GM21723 (cell line): Measurements from ENCODE around the gene HOXA4.

Experiments
- ATAC-seq: cut with Tn5 transposase; IDR thresholded peaks from one replicate; pipeline ENCODE4 v1.9.1; 2021; ENCODE audit warnings: mild to moderate bottlenecking, moderate library complexity; ENCODE audit not compliant: unreplicated experiment

The HOXA4 gene

GRCh38 chr7:27169658-27170425, 39.3 kb upstream of the HOXA4 start:
- ATAC-seq = no peak

DNA sequence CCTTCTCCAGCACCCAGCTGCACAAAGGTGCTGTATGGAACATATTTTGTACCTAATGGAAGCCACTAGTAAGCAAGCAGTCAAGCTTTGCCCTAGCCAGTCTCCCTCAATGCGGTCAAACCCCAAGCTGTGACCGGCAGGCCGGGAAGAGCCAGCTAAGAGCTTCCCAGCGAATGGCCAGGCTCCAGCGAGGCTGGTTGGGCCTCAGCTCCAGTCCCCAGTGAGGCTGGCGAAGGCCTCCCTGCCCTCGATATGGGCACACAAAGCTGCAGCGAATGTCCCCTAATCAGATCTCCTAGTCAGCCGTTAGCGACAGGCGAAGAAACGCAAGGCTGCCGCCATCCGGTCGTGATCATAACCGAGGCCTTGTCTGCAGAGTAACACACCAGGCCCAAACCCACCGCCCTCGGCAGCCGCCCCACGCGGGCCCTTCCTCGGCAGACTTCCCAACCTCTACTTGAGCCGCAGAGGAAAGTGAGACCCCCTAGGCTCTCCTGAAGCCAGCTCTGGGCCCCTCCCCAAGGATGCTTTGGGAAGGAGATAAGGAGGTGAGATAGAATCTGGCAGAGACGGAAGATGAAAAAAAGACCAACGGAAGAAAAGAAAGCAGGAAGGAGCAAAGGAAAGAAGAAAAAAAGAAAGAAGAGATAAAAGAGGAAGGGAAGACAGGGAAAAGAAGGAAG, 37.8 kb upstream of the HOXA4 start:
- no peak for ATAC-seq

DNA sequence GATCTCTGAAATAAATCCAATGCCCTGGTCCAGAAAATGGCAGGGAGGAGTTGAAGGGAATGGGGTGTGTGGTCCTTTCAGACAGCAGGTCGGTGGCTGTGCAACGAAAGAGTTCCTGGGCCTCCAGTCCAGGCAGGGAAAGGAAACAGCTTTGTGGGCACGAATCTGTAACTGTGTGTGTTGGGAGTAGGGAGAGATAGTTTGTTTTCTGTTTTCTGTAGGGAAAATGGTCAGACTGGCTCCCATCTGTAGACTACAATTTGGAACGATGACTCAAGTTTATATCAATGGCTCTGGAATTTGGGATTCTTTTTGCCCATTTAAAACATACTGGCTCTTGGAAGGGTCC, 37.3 kb upstream of the HOXA4 start:
- ATAC-seq = no peak

DNA sequence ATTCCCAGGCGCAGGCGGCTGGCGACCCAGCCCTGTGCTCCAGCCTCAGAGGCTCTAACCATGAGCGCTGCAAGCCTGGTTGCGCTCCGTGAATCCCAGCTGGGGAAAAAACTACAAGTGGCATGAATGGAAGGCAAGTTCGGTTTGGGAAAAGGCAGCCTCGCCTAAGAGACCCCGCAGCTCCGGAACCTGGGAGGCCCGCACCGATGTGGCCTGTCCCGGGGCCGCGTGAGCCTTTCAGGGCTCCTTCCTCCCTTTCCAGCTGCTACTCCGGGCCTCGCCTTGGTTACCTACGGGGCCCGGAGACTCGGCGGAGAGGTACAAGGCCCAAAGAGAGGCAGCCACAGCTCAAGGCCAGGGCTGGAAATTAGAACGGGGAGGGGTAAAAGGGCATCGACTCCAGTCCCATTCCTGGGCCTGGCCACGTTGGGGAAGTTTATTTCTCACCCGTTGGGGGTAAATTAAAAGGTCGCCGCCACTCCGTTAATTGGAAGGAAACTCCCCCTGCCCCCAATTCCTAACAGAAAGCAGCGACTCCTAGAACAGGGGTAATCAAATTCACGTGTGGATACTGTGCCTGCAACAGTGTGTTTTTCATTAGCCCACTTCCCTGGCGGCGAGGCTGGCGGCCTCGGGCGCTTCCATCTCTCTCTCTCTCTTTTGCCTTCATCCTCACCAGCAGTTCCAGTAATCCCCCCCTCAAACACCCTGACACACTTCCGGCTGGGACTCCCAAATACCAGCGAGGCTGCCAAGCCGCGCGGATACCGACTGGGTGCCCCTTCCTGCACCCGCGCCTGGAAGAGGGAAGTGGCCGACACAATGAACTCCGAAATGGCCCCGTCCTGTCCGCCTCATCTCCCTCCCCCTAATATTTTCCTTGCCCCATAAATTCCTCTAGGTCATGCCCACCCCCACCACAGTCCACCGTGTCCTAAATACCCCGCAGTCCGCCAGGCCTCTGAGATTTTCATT, 36.3 kb upstream of the HOXA4 start:
- ATAC-seq = no peak

GRCh38 chr7:27165996-27166530, 35.5 kb upstream of the HOXA4 start:
- no peak for ATAC-seq

DNA sequence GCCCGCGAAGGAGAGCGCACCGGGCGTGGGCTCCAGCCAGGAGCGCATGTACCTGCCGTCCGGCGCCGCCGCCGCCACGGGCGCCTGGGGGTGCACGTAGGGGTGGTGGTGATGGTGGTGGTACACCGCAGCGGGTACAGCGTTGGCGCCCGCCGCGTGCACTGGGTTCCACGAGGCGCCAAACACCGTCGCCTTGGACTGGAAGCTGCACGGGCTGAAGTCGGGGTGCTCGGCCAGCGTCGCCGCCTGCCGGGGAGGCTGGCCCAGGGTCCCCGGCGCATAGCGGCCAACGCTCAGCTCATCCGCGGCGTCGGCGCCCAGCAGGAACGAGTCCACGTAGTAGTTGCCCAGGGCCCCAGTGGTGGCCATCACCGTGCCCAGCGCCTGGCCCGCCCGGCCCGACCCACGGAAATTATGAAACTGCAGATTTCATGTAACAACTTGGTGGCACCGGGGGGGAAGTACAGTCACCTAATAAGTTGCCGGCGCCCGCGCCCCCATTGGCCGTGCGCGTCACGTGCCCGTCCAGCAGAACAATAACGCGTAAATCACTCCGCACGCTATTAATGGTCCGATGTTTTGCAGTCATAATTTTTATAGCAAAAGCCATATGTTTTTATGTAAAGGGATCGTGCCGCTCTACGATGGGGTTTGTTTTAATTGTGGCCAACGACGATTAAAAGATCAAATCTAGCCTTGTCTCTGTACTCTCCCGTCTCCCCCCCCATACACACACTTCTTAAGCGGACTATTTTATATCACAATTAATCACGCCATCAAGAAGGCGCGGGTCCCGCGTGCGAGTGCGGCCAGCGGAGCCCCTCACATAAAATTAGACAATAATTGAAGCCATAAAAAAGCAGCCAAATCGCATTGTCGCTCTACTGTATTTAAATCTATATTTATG, 34.8 kb upstream of the HOXA4 start, which contains the start of gene HOXA9:
Gene HOXA9, minus strand, starts transcription at position 449 of the 907 bp plus-strand sequence. Its CDS starts 80 bp downstream, at position 369.
- no peak for ATAC-seq

- ATAC-seq = no peak
These were observed 34.0 kb upstream of the HOXA4 start for GRCh38 chr7:27164367-27165088.

DNA sequence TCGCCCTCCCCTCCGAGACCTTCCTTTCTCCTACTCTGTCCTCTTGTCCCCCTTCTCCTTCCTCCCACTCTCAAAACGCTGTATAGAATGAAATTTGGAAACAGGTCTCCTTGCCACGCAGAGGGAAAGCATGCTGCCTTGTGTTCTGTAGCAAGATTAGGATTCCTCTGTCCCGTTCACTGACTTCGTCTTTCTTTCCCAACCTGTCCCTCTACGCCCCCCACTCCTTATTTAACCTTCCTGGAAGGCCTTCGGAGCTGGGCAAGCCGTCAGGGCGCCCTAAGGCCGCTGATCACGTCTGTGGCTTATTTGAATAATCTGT, 33.4 kb upstream of the HOXA4 start:
- no peak for ATAC-seq

GRCh38 chr7:27163288-27164044, 32.9 kb upstream of the HOXA4 start:
- ATAC-seq = no peak

DNA sequence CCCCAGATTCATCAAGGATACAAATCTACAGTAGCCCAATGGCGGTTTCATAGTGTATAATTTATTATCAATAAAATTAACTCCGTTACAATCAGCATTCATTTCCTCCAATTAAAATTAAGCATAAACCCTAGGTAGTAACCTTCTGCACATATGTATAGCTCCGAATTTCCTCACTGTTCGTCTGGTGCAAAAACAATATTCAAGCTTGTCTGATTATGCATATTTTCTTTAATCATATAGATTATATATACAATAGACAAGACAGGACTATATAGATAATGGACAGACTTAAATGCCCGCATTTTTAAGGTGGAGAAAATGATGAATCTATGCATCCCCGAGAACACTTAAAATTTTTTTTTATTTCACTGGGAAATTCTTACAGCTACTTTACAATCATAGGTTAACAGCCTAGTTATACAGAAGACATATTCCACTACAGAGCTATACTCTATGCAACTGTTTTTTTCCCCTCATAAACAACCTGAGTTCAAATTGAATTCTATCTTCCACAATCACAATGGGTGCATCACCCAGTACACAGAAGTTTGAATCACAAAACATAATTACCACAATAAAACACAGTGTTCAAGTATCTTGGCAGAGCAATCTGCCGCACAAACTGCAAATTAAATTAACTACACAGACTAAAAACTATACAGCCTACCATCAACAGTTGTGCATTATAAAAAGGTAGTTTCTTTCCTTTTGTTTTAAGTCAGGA, 32.2 kb upstream of the HOXA4 start:
- ATAC-seq = no peak

- no peak for ATAC-seq
These were observed 31.4 kb upstream of the HOXA4 start for GRCh38 chr7:27161721-27162560.

DNA sequence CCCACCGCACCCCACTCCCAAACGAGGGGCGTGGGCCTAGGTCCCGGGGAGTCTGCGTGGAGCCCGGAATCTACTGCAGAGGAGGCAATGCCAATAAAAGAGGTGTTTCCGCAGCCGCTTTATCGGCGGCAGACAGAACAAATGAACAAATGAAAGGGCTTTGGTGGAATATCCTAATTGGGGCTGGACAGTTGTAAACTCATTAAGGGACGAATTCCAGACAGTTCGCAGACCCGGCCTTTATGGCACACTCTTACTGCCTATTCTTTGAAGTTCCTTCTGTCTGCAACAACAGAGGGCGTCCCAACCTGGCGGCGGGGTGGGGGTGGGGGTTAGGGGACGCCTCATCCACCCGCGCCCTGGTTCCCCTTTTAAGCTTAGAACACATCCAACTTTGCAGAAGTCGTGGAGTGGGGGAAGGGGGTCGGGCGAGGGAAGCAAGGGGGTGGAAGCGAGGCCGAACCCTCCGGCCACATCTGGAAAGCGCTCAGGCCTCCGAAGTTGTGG, 30.7 kb upstream of the HOXA4 start:
- no peak for ATAC-seq

DNA sequence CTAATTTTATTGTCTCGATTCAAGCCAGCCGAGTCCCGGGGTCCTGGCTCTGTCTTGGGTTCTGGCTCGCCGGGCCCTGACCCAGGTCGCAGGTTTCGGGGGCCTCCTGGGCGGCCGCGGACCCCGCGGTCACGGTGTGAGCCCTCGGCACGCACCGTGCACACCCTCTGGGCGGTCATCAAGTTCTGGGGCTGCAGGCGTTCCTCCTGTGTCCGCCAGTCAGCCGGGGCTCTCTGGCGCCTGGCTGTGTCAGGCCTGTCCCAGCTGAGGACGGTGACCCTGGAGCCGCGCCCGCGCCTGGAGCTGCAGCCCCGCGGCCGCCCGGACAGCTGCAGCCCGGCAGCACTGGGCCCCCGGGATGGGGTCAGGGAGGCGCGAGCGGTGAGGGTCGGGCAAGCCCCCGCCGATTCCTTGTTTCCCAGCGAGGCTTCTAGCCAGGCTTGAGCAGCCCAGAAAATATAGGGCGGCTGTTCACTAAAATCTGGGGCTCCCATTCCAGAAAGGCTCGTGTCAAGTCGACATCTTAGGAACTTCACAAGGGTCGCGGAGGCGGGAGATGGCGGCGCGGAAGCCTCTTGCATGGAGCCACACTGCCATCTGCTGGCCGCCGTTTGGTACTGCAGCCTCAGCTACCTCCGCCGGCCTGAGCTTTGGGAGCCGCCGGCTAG, 30.1 kb upstream of the HOXA4 start:
- peak; percentile 65 for ATAC-seq

DNA sequence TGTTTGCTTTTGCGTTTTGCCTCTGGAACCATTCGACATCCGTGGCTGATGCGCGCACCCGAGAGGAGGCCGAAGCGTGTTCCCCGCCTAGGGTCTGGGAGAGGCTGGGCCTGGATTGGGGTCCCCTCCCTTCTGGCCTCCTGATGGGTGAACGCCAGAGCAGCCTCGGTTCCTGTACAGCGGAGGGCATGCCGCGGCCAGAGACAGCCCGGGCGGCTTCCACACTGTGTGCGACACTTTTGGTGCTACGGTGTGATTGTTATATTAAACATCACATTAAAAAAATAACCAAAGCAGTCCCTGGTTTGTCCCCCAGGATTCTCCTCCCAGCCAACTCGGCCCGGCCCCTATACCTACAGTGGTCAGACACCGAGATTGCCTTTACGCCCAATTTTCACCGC, 29.6 kb upstream of the HOXA4 start:
- peak; percentile 21 for ATAC-seq

- ATAC-seq = no peak
These were observed 28.9 kb upstream of the HOXA4 start for GRCh38 chr7:27159266-27160144.
